Transverse colon (tissue), 3 donors: ENCODE data around the gene PDE6H.

Source experiments
- CTCF ChIP-seq, 5 experiments: fragments of 200-600 bp in 3 of 5; fragments of 450-650 bp in 2 of 5; sonication (generic) in 3 of 5; IDR thresholded peaks; 1 replicate in 2 of 5; 2 replicates in 3 of 5; pipeline ENCODE4 v1.5.1; 2016 to 2017; ENCODE audit warnings: antibody characterized with exemption in 5 of 5, inconsistent platforms in 3 of 5, mild to moderate bottlenecking in 2 of 5, moderate library complexity in 1 of 5
- EP300 ChIP-seq: sonication (generic); formaldehyde crosslinking; IDR thresholded peaks from one replicate; pipeline ENCODE4 v1.6.1; 2017; ENCODE audit warnings: antibody characterized with exemption, low read depth

- TF ChIP-seq CTCF (IDR thresholded peaks at IDR 0.05) (no peak), EP300 (no peak)
Observed at GRCh38 chr12:14968478-14968877, 4.4 kb upstream of the PDE6H start.
